Motor neuron (in vitro differentiated cells): ENCODE measurements around the gene LRRC7. TPM values are rescaled to one million over a fixed set of nuclear protein-coding genes. Genes with fewer than 3 reads are reported as not detected.

Experiments
- ATAC-seq, 8 experiments: fragments of 200-7000 bp; cut with Tn5 transposase; replicated peaks in 6 of 8; 2 replicates each; pipeline ENCODE4 v1.8.0; 2021; ENCODE audit warnings: mild to moderate bottlenecking in 8 of 8, moderate library complexity in 8 of 8
- H3K27ac ChIP-seq, 2 donors: fragments of 250-450 bp; sonication (Bioruptor Pico); 2 replicates each; pipeline ENCODE4 v1.9.0; 2021; ENCODE audit warnings: antibody characterized with exemption in 2 of 2, mild to moderate bottlenecking in 2 of 2, moderate library complexity in 1 of 2
- H3K4me1 ChIP-seq, 2 donors: fragments of 250-450 bp; sonication (Bioruptor Pico); replicated peaks in 1 of 2; 2 replicates each; pipeline ENCODE4 v1.6.1; 2021; ENCODE audit warnings: antibody characterized with exemption in 2 of 2, mild to moderate bottlenecking in 2 of 2, moderate library complexity in 1 of 2
- H3K4me3 ChIP-seq, 5 donors: fragments of 250-450 bp; sonication (Bioruptor Pico); 2 replicates each; pipeline ENCODE4 v1.9.0; 2021; ENCODE audit warnings: antibody characterized with exemption in 5 of 5, mild to moderate bottlenecking in 5 of 5, moderate library complexity in 4 of 5
- WGBS, 10 experiments: fragments of 450-650 bp; shearing (Covaris generic); methylation state at CpG; one replicate each; pipeline ENCODE4 v1.0.0; 2022; 5-methylcytosine and 5-hydroxymethylcytosine counted together
- in situ Hi-C, 9 experiments: fragments of 400-800 bp; cut with MboI; loops; one replicate each; pipeline ENCODE4 v1.15.0; 2021; ENCODE audit warnings: low sequenced_read_pairs in 9 of 9, low pct_unique_long_range_greater_than_20kb in 2 of 9; ENCODE audit not compliant: unreplicated experiment in 9 of 9
- total RNA-seq, 8 experiments: library from RNA; unstranded; fragments of 300-600 nt; gene quantifications; 2 replicates each; pipeline versions ENCODE4 v1.2.3 to v1.2.4, GENCODE V29; 2022

The LRRC7 gene
- total RNA-seq, 8 experiments from 2014 or later = 0.51 to 41.6 (median 20.2) TPM

- no peaks in the 10 kb centered on the region for H3K4me1 ChIP-seq
- H3K27ac ChIP-seq = no peak overlapping the region
- peak in 1 of 8 experiments; percentile 71 for ATAC-seq
- no peak overlapping the region for H3K4me3 ChIP-seq
- 6 to 90% (median 63%) methylated on average over 2 to 7 of the region's 7 CpGs for WGBS, 10 experiments
- in situ Hi-C loops = no loop called here
Observed at GRCh38 chr1:69766431-69767180, 198.9 kb downstream of the LRRC7 start.

- Histone ChIP-seq H3K4me1 (peaks cover 0 to 11% of the 10 kb centered on the region in 2 donors), H3K4me3 (no peak overlapping the region), H3K27ac (no peak overlapping the region)
- 50 to 94% (median 80%) methylated on average over 1 of the region's 1 CpG; no CpG with 5 or more reads in 1 of the 10 experiments for WGBS, 10 experiments
- no peak for ATAC-seq
- in situ Hi-C loops = no loop called here
Observed at GRCh38 chr1:69776555-69776954, 208.8 kb downstream of the LRRC7 start.

GRCh38 chr1:69777423-69777822, 209.7 kb downstream of the LRRC7 start:
- Histone ChIP-seq H3K4me3 (no peak overlapping the region), H3K4me1 (peaks cover 0 to 11% of the 10 kb centered on the region in 2 donors), H3K27ac (no peak overlapping the region)
- 22 to 100% (median 83%) methylated on average over 1 of the region's 1 CpG; no CpG with 5 or more reads in 3 of the 10 experiments for WGBS, 10 experiments
- no peak for ATAC-seq
- in situ Hi-C loops = no loop called here

- ATAC-seq = peak in 1 of 8 experiments; percentile 79
- H3K27ac ChIP-seq = no peak overlapping the region
- in situ Hi-C loops = no loop called here
- no peak overlapping the region for H3K4me3 ChIP-seq
- peaks cover 0 to 11% of the 10 kb centered on the region in 2 donors for H3K4me1 ChIP-seq
Observed at GRCh38 chr1:69777971-69778370, 210.2 kb downstream of the LRRC7 start.

GRCh38 chr1:69787151-69787550, 219.4 kb downstream of the LRRC7 start:
- no peaks in the 10 kb centered on the region for H3K4me1 ChIP-seq
- no peak overlapping the region for H3K4me3 ChIP-seq
- no peak for ATAC-seq
- in situ Hi-C loops = no loop called here
- WGBS, 10 experiments = 45 to 90% (median 69%) methylated on average over 1 to 5 of the region's 5 CpGs; no CpG with 5 or more reads in 4 of the 10 experiments
- no peak overlapping the region for H3K27ac ChIP-seq

- 0 to 100% (median 69%) methylated on average over 1 of the region's 1 CpG; no CpG with 5 or more reads in 1 of the 10 experiments for WGBS, 10 experiments
- no peak for ATAC-seq
- Histone ChIP-seq H3K4me1 (no peaks in the 10 kb centered on the region), H3K4me3 (no peak overlapping the region), H3K27ac (no peak overlapping the region)
- in situ Hi-C loops = no loop called here
Observed at GRCh38 chr1:69791311-69791710, 223.6 kb downstream of the LRRC7 start.

- in situ Hi-C loops = no loop called here
- Histone ChIP-seq H3K4me1 (no peaks in the 10 kb centered on the region), H3K4me3 (no peak overlapping the region), H3K27ac (no peak overlapping the region)
- no peak for ATAC-seq
- WGBS, 10 experiments = 0 to 91% (median 64%) methylated on average over 1 to 7 of the region's 7 CpGs; no CpG with 5 or more reads in 1 of the 10 experiments
Observed at GRCh38 chr1:69794831-69795230, 227.1 kb downstream of the LRRC7 start.

- Histone ChIP-seq H3K4me1 (peaks cover 0 to 2% of the 10 kb centered on the region in 2 donors), H3K4me3 (no peak overlapping the region), H3K27ac (no peak overlapping the region)
- ATAC-seq = no peak
- 18 to 91% (median 77%) methylated on average over 1 to 2 of the region's 2 CpGs; no CpG with 5 or more reads in 1 of the 10 experiments for WGBS, 10 experiments
- in situ Hi-C loops = no loop called here
Observed at GRCh38 chr1:69814926-69815325, 247.2 kb downstream of the LRRC7 start.

GRCh38 chr1:69824932-69825331, 257.2 kb downstream of the LRRC7 start:
- no peaks in the 10 kb centered on the region for H3K4me1 ChIP-seq
- in situ Hi-C loops = no loop called here
- ATAC-seq = peak in 4 of 8 experiments; percentile 35 to 72 (median 48)
- H3K27ac ChIP-seq = no peak overlapping the region
- H3K4me3 ChIP-seq = no peak overlapping the region

GRCh38 chr1:69827732-69828131, 260.0 kb downstream of the LRRC7 start:
- Histone ChIP-seq H3K4me3 (no peak overlapping the region), H3K27ac (no peak overlapping the region), H3K4me1 (no peaks in the 10 kb centered on the region)
- in situ Hi-C loops = no loop called here
- no peak for ATAC-seq
- WGBS, 10 experiments = 80 to 100% (median 100%) methylated on average over 1 to 2 of the region's 2 CpGs

- no peak overlapping the region for H3K4me3 ChIP-seq
- in situ Hi-C loops = no loop called here
- no peak overlapping the region for H3K27ac ChIP-seq
- H3K4me1 ChIP-seq = peaks cover 3 to 13% of the 10 kb centered on the region in 2 donors
- 58 to 100% (median 86%) methylated on average over 2 to 3 of the region's 3 CpGs for WGBS, 10 experiments
- ATAC-seq = no peak
Observed at GRCh38 chr1:69833536-69833935, 265.8 kb downstream of the LRRC7 start.

- ATAC-seq = no peak
- no peak overlapping the region for H3K4me3 ChIP-seq
- WGBS, 10 experiments = 0 to 88% (median 65%) methylated on average over 1 to 2 of the region's 2 CpGs
- in situ Hi-C loops = no loop called here
- H3K27ac ChIP-seq = no peak overlapping the region
- peaks cover 3 to 13% of the 10 kb centered on the region in 2 donors for H3K4me1 ChIP-seq
Observed at GRCh38 chr1:69834336-69834735, 266.6 kb downstream of the LRRC7 start.

- peak in 6 of 8 experiments; percentile 44 to 92 (median 76) for ATAC-seq
- 25 to 94% (median 53%) methylated on average over 1 to 2 of the region's 2 CpGs for WGBS, 10 experiments
- no peak overlapping the region for H3K27ac ChIP-seq
- in situ Hi-C loops = no loop called here
- peaks cover 3 to 13% of the 10 kb centered on the region in 2 donors for H3K4me1 ChIP-seq
- no peak overlapping the region for H3K4me3 ChIP-seq
Observed at GRCh38 chr1:69835955-69836354, 268.2 kb downstream of the LRRC7 start.
